ENCODE results near the gene SMC6.

The SMC6 gene, protein sequence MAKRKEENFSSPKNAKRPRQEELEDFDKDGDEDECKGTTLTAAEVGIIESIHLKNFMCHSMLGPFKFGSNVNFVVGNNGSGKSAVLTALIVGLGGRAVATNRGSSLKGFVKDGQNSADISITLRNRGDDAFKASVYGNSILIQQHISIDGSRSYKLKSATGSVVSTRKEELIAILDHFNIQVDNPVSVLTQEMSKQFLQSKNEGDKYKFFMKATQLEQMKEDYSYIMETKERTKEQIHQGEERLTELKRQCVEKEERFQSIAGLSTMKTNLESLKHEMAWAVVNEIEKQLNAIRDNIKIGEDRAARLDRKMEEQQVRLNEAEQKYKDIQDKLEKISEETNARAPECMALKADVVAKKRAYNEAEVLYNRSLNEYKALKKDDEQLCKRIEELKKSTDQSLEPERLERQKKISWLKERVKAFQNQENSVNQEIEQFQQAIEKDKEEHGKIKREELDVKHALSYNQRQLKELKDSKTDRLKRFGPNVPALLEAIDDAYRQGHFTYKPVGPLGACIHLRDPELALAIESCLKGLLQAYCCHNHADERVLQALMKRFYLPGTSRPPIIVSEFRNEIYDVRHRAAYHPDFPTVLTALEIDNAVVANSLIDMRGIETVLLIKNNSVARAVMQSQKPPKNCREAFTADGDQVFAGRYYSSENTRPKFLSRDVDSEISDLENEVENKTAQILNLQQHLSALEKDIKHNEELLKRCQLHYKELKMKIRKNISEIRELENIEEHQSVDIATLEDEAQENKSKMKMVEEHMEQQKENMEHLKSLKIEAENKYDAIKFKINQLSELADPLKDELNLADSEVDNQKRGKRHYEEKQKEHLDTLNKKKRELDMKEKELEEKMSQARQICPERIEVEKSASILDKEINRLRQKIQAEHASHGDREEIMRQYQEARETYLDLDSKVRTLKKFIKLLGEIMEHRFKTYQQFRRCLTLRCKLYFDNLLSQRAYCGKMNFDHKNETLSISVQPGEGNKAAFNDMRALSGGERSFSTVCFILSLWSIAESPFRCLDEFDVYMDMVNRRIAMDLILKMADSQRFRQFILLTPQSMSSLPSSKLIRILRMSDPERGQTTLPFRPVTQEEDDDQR

DNA sequence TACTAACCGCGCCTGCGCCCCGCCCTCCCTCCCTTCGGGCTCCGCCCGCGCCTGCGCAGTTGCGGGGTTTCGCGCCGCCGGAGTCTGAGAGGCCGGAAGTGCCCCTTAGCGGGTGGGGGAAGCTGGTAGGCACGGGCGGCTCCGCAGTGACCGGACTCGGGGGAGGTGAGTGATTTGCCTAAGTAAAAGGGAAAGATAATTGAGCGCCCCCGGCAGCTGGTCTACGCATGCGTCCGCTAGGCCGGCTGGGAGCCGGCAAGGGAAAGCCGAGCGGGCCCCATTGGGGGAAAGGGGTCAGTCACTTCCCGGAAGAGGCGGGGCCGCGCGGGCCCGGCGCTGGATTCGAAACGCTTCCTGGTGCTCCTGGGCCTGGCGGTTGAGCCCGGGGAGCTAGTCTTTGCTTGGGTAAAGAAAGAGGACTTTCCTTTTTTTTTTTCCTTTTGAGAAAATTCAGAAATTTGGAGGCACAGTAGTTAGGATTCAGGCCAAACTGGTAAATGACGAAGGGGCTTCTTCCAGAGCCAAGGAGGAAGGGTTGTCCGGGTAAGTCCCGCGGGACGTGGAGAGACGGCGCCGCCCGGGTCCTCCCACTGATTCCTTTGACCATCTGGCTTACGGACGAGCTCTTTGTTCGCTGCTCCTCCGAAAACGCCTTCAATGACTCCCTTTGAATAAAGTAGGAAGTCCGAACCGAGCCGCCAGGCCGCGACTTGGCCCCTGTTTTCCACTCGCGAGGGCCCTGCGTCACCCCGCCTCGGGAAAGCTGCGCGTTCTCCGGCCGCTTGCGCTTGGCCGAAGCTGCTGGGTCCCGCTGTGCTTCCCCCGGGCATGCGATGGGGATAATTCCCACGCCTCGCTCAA, at the start of gene SMC6, which contains the start of gene GEN1:
TSS of gene SMC6 (minus strand) at position 8 of the 861 bp plus-strand sequence. CDS start 7,864 bp downstream, outside the sequence.
TSS of gene GEN1 (plus strand) at position 336 of the 861 bp plus-strand sequence. CDS start 5,806 bp downstream, outside the sequence.
- DNase-seq (ENCODE audit: low read depth), result peak; percentile 89
- H3K4me3 ChIP-seq (ENCODE audit: low read depth, low read length), result peak within 1 kb of the TSS; percentile 64
- TF ChIP-seq, protein P1, sequence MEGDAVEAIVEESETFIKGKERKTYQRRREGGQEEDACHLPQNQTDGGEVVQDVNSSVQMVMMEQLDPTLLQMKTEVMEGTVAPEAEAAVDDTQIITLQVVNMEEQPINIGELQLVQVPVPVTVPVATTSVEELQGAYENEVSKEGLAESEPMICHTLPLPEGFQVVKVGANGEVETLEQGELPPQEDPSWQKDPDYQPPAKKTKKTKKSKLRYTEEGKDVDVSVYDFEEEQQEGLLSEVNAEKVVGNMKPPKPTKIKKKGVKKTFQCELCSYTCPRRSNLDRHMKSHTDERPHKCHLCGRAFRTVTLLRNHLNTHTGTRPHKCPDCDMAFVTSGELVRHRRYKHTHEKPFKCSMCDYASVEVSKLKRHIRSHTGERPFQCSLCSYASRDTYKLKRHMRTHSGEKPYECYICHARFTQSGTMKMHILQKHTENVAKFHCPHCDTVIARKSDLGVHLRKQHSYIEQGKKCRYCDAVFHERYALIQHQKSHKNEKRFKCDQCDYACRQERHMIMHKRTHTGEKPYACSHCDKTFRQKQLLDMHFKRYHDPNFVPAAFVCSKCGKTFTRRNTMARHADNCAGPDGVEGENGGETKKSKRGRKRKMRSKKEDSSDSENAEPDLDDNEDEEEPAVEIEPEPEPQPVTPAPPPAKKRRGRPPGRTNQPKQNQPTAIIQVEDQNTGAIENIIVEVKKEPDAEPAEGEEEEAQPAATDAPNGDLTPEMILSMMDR (IDR thresholded peaks at IDR 0.05; ENCODE audit: low read depth, low read length, missing control alignments), result no peak

DNA sequence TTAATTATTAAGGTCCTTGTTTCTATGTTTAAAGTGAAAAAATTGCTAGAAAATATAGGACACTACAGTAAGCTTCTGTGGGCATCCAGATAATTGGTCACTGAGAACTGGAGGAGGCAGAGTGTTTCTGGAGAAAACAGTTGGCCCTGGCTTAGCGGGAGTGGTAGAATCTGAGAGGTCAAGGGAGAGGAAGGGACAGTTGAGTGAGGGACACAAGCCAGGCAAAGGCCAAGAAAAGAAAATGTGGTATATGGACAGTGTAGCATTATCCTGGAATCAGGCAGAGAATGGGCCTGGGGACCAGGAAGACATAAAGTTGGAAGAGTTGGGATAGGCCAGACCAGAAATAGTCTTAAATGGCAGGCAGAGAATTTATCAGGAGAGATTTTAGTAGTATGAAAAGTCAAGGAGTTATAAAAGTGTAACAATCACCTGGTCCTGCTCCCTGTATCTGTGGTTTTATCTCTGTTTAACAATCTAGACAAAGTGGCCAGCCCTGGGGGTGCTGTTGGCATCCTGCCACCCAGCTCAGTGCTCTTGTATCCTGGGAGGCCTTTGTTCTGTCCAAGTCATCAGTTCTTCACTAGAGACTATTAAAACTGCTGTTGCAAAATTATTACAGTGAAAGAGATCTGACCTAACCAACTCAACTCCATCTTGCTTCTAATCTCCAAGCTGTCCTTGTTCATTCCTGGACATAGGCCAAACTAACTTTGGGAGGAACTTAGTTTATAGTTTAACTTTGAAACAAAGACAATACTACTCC, 47.3 kb upstream of the SMC6 start:
- no peak for DNase-seq (ENCODE audit: low read depth)
- H3K4me3 ChIP-seq (ENCODE audit: low read depth, low read length), result no peak overlapping the region
- TF ChIP-seq, protein P1 (IDR thresholded peaks at IDR 0.05; ENCODE audit: low read depth, low read length, missing control alignments), result no peak

DNA sequence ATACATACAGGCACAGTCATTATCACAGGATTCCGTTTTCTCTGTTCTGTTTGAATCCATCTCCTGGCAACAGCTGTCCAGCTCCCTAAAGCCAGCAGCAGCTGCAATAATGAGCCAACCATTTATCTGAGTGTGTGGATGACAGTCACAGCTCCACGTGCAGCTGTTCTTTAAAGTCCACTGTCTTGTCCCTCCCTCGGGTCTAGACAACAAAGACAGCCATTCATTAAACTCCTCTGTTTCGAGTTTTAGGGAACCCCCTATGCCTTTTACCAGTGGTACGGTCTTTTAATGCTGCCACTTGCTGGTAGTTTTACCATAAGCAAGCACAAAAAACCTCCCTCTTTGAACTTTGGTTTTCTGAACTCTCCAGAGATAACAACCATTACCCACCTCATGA, 46.6 kb upstream of the SMC6 start:
- TF ChIP-seq, protein P1 (IDR thresholded peaks at IDR 0.05; ENCODE audit: low read depth, low read length, missing control alignments), result no peak
- DNase-seq (ENCODE audit: low read depth), result no peak
- no peak overlapping the region for H3K4me3 ChIP-seq (ENCODE audit: low read depth, low read length)

DNA sequence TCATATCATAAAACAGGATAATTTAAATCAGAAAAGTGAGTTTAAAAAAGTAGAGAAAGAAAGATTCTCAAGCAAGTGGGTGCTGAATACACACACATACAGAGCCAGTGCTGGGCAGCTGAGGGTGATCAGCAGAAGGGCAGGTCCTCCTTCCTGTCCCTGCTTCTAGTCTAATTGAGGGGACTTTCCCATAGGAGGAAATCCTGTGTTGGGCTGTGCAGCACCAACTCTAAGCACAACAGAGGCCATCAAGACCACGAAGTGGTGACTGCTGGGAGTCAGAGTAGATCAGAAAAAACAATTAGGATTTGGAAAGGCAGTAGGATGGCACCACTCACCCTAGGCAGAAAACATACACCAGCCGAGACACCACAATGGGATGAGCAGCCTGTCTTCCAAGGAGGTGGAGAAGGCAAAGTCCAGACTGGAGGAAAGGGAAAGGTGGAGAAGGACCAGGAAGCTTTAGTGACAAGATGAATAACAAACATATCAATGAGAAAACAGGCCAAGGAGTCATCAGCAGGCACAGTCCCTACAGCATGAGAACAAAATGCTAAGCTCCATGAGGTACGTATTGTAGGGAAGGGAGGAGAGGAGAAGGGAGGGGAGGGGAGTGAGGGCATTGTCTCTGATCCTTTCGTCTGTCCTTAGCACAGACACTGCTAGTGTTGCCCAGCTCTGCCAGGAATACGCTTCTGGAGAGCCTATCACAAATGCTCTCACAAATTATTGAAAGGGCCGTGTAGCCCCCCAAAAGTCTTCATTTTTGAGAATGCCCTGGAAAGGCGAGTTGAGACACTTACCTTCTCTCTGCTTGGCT, 45.9 kb upstream of the SMC6 start:
- DNase-seq (ENCODE audit: low read depth), result no peak
- H3K4me3 ChIP-seq (ENCODE audit: low read depth, low read length), result no peak overlapping the region
- TF ChIP-seq, protein P1 (IDR thresholded peaks at IDR 0.05; ENCODE audit: low read depth, low read length, missing control alignments), result no peak

DNA sequence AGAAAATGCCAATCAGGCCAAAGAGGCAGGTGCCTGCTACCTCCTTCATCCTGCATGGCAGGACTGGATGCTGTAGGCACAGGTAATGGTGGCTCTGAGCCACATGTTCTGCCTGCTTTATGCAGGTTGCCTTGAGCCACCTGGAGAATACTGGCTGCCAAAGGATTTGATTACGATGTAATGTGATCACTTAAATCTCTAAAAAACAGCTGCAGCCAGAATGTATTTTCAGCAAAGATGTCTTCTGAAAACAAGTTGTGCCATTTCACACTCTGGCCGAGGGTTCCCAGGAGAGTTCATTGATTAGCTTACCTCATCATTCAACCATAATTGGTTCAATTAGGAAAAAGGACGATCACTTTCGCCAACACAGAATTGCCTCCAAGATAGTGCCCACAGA, 44.7 kb upstream of the SMC6 start:
- DNase-seq (ENCODE audit: low read depth), result no peak
- no peak overlapping the region for H3K4me3 ChIP-seq (ENCODE audit: low read depth, low read length)
- TF ChIP-seq, protein P1 (IDR thresholded peaks at IDR 0.05; ENCODE audit: low read depth, low read length, missing control alignments), result no peak

Measured in GM12864 (cell line).